ENCODE data around the gene STAG1. TPM values are rescaled to one million over a fixed set of nuclear protein-coding genes. Genes with fewer than 3 reads are reported as not detected.

The STAG1 gene
- total and polyA plus RNA-seq, 9 of the 15 experiments (the other 6 are each of a cell fraction or from before 2014, with no cell fraction given) = 2.7 to 17.7 (median 8.8) TPM

DNA sequence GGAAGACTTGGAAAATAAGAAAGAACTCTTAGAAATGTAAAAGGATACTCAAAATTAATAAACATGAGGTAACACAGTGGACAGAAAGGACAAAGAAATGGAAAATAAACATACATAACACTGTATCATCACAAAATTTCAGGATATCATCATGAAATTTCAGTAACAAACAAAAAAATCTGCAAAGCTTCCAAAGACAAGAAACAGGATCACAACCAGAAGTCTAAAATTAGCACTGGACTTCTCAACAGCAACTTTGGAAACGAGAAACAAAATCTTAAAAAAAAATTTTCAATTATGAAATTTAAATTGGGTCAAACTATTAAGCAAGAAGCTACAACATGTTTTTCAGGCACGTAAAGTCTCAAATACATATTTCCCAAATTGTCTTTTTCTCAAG lies 238.8 kb downstream of the STAG1 start:
- Histone ChIP-seq H2AFZ (ENCODE audit: low read depth, low read length) (no peak overlapping the region), H3K4me1 (replicated peaks in 1 of 2; ENCODE audit: control insufficient read depth in 2 of 2, insufficient read depth in 2 of 2, low read length in 2 of 2) (no peaks in the 10 kb centered on the region), H3K27ac (ENCODE audit: extremely low read depth, low read depth, low read length) (no peak overlapping the region), H3K4me2 (ENCODE audit: insufficient read depth, low read length) (no peak overlapping the region), H3K9me1 (ENCODE audit: control insufficient read depth, insufficient read depth, low read length) (no peaks in the 10 kb centered on the region), H3K4me3 (no peak overlapping the region), H3K36me3 (ENCODE audit: control insufficient read depth, insufficient read depth, low read length) (no peaks in the 10 kb centered on the region), H3K79me2 (ENCODE audit: control insufficient read depth, insufficient read depth, low read length) (no peaks in the 10 kb centered on the region), H3K9ac (ENCODE audit: insufficient read depth in 1 of 2, low read depth in 2 of 2, low read length in 2 of 2) (no peak overlapping the region), H3K9me3 (replicated peaks; ENCODE audit: control insufficient read depth, insufficient read depth, low read depth, low read length) (no peaks in the 10 kb centered on the region; the same call in 1 of the 2 replicates), H3K27me3 (ENCODE audit: control insufficient read depth in 2 of 2, insufficient read depth in 2 of 2, low read length in 2 of 2) (no peaks in the 10 kb centered on the region), H4K20me1 (replicated peaks; ENCODE audit: control insufficient read depth, insufficient read depth, low read length) (no peaks in the 10 kb centered on the region)
- BruUV-seq (replicated peaks) = no TSS peak
- no peak for FAIRE-seq
- in situ Hi-C loops (cut with MboI) (no loop called here), intact Hi-C loops (cut with micrococcal nuclease) (no loop called here)
- ATAC-seq = no peak
- no peak for DNase-seq (ENCODE audit: extremely low read depth in 1 of 4, low spot score in 3 of 4)
- POLR2A ChIA-PET = interaction anchor here (0.7 kb wide), 1 partner anchor 18 kb away, joined by 4 read pairs; no protein-coding TSS in a partner anchor
- TF ChIP-seq, protein P1, sequence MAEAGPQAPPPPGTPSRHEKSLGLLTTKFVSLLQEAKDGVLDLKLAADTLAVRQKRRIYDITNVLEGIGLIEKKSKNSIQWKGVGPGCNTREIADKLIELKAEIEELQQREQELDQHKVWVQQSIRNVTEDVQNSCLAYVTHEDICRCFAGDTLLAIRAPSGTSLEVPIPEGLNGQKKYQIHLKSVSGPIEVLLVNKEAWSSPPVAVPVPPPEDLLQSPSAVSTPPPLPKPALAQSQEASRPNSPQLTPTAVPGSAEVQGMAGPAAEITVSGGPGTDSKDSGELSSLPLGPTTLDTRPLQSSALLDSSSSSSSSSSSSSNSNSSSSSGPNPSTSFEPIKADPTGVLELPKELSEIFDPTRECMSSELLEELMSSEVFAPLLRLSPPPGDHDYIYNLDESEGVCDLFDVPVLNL (CRISPR knock-in tag; IDR thresholded peaks at IDR 0.05; ENCODE audit: low read depth) = no peak
- TF ChIP-seq, protein P2, sequence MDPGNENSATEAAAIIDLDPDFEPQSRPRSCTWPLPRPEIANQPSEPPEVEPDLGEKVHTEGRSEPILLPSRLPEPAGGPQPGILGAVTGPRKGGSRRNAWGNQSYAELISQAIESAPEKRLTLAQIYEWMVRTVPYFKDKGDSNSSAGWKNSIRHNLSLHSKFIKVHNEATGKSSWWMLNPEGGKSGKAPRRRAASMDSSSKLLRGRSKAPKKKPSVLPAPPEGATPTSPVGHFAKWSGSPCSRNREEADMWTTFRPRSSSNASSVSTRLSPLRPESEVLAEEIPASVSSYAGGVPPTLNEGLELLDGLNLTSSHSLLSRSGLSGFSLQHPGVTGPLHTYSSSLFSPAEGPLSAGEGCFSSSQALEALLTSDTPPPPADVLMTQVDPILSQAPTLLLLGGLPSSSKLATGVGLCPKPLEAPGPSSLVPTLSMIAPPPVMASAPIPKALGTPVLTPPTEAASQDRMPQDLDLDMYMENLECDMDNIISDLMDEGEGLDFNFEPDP (CRISPR knock-in tag; IDR thresholded peaks at IDR 0.05) = no peak
- TF ChIP-seq NFE2 (IDR thresholded peaks at IDR 0.05; ENCODE audit: low read depth) (no peak), NFRKB (IDR thresholded peaks at IDR 0.05; ENCODE audit: low read depth) (no peak), KLF6 (CRISPR knock-in tag; IDR thresholded peaks at IDR 0.05; ENCODE audit: borderline replicate concordance) (no peak)
- WGBS (ENCODE audit: insufficient coverage, low coverage, missing lambda C conversion rate) = 76% methylated on average over 2 of the region's 2 CpGs
- CTCF ChIA-PET (ENCODE audit: low intra/inter-chr PET ratio) = no interaction called here

Measured in K562 (cell line).